HCT116 (cell line): ENCODE results near the gene IQCM. TPM values are rescaled to one million over a fixed set of nuclear protein-coding genes. Genes with fewer than 3 reads are reported as not detected.

Experiments used
- ATAC-seq: fragments of 200-7000 bp; cut with Tn5 transposase; 2 replicates; pipeline ENCODE4 v1.9.1; 2020; ENCODE audit warnings: mild to moderate bottlenecking, moderate library complexity
- BruUV-seq: library from RNA; stranded (reverse); fragments of 400-500 nt; replicated peaks from 2 replicates; lab custom pipeline; 2021; lab: Mats Ljungman, UMichigan
- CTCF ChIA-PET: fragments of 300-600 bp; sonication (Branson Sonifier 250); formaldehyde crosslinking; loops from one replicate; lab custom pipeline; 2021; ENCODE audit warnings: antibody characterized with exemption; lab: Charles Lee
- POLR2A ChIA-PET: fragments of 300-600, 350-600 bp; sonication (Branson Sonifier 250); formaldehyde crosslinking; loops from one replicate; lab custom pipeline; 2021; ENCODE audit warnings: antibody characterized with exemption; lab: Charles Lee
- RAD21 ChIA-PET, 2 experiments: fragments of 300-600 bp; sonication (Branson Sonifier 250); formaldehyde crosslinking; loops; one replicate each; lab custom pipeline; 2023; ENCODE audit warnings: low total read pairs in 2 of 2; ENCODE audit not compliant: uncharacterized antibody in 2 of 2, unreplicated experiment in 2 of 2, low non-redundant PET in 1 of 2; lab: Charles Lee
- DNase-seq: peaks from one replicate; pipeline ENCODE4 v3.0.0-alpha.2; 2010; ENCODE audit warnings: low read depth, low spot score
- H2AFZ ChIP-seq: fragments of 200-600 bp; shearing (Covaris generic), sonication (generic); 2 replicates; pipeline ENCODE4 v1.6.1; 2017; ENCODE audit warnings: low read depth, mixed run types, mixed read lengths, antibody characterized with exemption, low read length; ENCODE audit not compliant: poor library complexity, severe bottlenecking
- H3K27ac ChIP-seq: 2 replicates; pipeline ENCODE4 v1.5.1; 2012; ENCODE audit warnings: low read depth, low read length
- H3K27me3 ChIP-seq: fragments of 200-600 bp; sonication (generic); 2 replicates; pipeline ENCODE4 v1.6.1; 2016; ENCODE audit warnings: mixed run types, low read length, mixed read lengths; ENCODE audit not compliant: insufficient read depth
- H3K36me3 ChIP-seq, 2 experiments: fragments of 200-500 bp in 1 of 2; fragments of 200-600 bp in 1 of 2; sonication (Bioruptor generic) in 1 of 2; sonication (generic) in 1 of 2; 2 replicates each; pipeline versions ENCODE4 v1.5.1 to v1.6.1; 2014 to 2016; ENCODE audit warnings: low read length in 2 of 2, inconsistent platforms in 1 of 2, mixed read lengths in 1 of 2, mixed run types in 1 of 2; ENCODE audit not compliant: insufficient read depth in 2 of 2, control insufficient read depth in 1 of 2
- H3K4me1 ChIP-seq, 2 experiments: fragments of 200-600 bp in 1 of 2; sonication (generic) in 1 of 2; 2 replicates each; pipeline versions ENCODE4 v1.5.1 to v1.6.1; 2012 to 2017; ENCODE audit warnings: low read length in 2 of 2, inconsistent platforms in 1 of 2, mild to moderate bottlenecking in 1 of 2, mixed read lengths in 1 of 2, mixed run types in 1 of 2, moderate library complexity in 1 of 2; ENCODE audit not compliant: insufficient read depth in 2 of 2, control insufficient read depth in 1 of 2
- H3K4me2 ChIP-seq: fragments of 200-600 bp; sonication (generic); 2 replicates; pipeline ENCODE4 v1.6.1; 2017; ENCODE audit warnings: mixed run types, low read length, mixed read lengths
- H3K4me3 ChIP-seq, 2 experiments: fragments of 200-600 bp in 1 of 2; sonication (generic) in 1 of 2; replicated peaks in 1 of 2; 2 replicates each; pipeline ENCODE4 v1.5.1; 2011 to 2016; ENCODE audit warnings: low read length in 2 of 2, control low read depth in 1 of 2, low read depth in 1 of 2, mild to moderate bottlenecking in 1 of 2, mixed read lengths in 1 of 2, mixed run types in 1 of 2
- H3K79me2 ChIP-seq: fragments of 200-600 bp; sonication (generic); 2 replicates; pipeline ENCODE4 v1.6.1; 2017; ENCODE audit warnings: mild to moderate bottlenecking, mixed run types, low read length, moderate library complexity, mixed read lengths; ENCODE audit not compliant: insufficient read depth
- H3K9ac ChIP-seq: fragments of 200-600 bp; sonication (generic); 2 replicates; pipeline ENCODE4 v1.6.1; 2016; ENCODE audit warnings: low read length, mixed read lengths
- H3K9me2 ChIP-seq: fragments of 200-600 bp; sonication (generic), shearing (Covaris generic); 2 replicates; pipeline ENCODE4 v1.6.1; 2017; ENCODE audit warnings: mixed run types, mild to moderate bottlenecking, moderate library complexity; ENCODE audit not compliant: insufficient read depth
- H3K9me3 ChIP-seq, 2 experiments: fragments of 200-500 bp in 1 of 2; fragments of 200-600 bp in 1 of 2; sonication (Bioruptor generic) in 1 of 2; sonication (generic) in 1 of 2; 2 replicates each; pipeline ENCODE4 v1.6.1; 2014 to 2017; ENCODE audit warnings: low read length in 2 of 2, mixed read lengths in 2 of 2, inconsistent platforms in 1 of 2, low read depth in 1 of 2, mild to moderate bottlenecking in 1 of 2, mixed run types in 1 of 2, moderate library complexity in 1 of 2; ENCODE audit not compliant: control insufficient read depth in 1 of 2, insufficient read depth in 1 of 2
- H4K20me1 ChIP-seq: fragments of 200-600 bp; sonication (generic), shearing (Covaris generic); 2 replicates; pipeline ENCODE4 v1.6.1; 2017; ENCODE audit warnings: mixed run types, mild to moderate bottlenecking, moderate library complexity; ENCODE audit not compliant: insufficient read depth
- CEBPB ChIP-seq: IDR thresholded peaks from 2 replicates; pipeline ENCODE4 v1.6.1; 2012; ENCODE audit warnings: low read depth
- EGR1 ChIP-seq: IDR thresholded peaks from 2 replicates; pipeline ENCODE4 v1.6.1; 2012; ENCODE audit warnings: low read depth
- ELF1 ChIP-seq: IDR thresholded peaks from 2 replicates; pipeline ENCODE4 v1.6.1; 2012; ENCODE audit warnings: low read depth, borderline replicate concordance
- EZH2phosphoT487 ChIP-seq: fragments of 200-600 bp; IDR thresholded peaks from 2 replicates; pipeline ENCODE4 v1.6.1; 2018; ENCODE audit warnings: antibody characterized with exemption, borderline replicate concordance
- FOSL1 ChIP-seq: IDR thresholded peaks from 2 replicates; pipeline ENCODE4 v1.6.1; 2012; ENCODE audit warnings: low read depth
- JUND ChIP-seq: IDR thresholded peaks from 2 replicates; pipeline ENCODE4 v1.6.1; 2012
- RAD21 ChIP-seq: IDR thresholded peaks from 2 replicates; pipeline ENCODE4 v1.6.1; 2012; ENCODE audit warnings: low read depth, mild to moderate bottlenecking
- SIN3A ChIP-seq: IDR thresholded peaks from 2 replicates; pipeline ENCODE4 v1.6.1; 2012; ENCODE audit warnings: low read depth
- SP1 ChIP-seq: IDR thresholded peaks from 2 replicates; pipeline ENCODE4 v1.6.1; 2012; ENCODE audit warnings: low read depth
- TCF7L2 ChIP-seq: IDR thresholded peaks from 2 replicates; pipeline ENCODE4 v1.7.0; 2011; ENCODE audit warnings: borderline replicate concordance, inconsistent platforms; ENCODE audit not compliant: insufficient read depth, insufficient read length; ENCODE audit errors: extremely low read depth
- YY1 ChIP-seq: IDR thresholded peaks from 2 replicates; pipeline ENCODE4 v1.6.1; 2011; ENCODE audit warnings: low read length, low read depth, moderate library complexity, mild to moderate bottlenecking; ENCODE audit not compliant: insufficient replicate concordance; ENCODE audit errors: extremely low read depth
- intact Hi-C: fragments of 100-400 bp; cut with micrococcal nuclease; formaldehyde crosslinking; loops from 2 replicates; pipeline ENCODE4 v1.10.0; 2022
- total RNA-seq: library from RNA; stranded (reverse); gene quantifications from one replicate; pipeline ENCODE4 v1.2.1, GENCODE V29; 2021; ENCODE audit not compliant: unreplicated experiment
- TF ChIP-seq, protein P1 (sequence below): IDR thresholded peaks from 2 replicates; pipeline ENCODE4 v1.6.1; 2012; ENCODE audit warnings: low read depth

The IQCM gene
- total RNA-seq, 1 experiment from 2014 or later = 0.20 TPM

DNA sequence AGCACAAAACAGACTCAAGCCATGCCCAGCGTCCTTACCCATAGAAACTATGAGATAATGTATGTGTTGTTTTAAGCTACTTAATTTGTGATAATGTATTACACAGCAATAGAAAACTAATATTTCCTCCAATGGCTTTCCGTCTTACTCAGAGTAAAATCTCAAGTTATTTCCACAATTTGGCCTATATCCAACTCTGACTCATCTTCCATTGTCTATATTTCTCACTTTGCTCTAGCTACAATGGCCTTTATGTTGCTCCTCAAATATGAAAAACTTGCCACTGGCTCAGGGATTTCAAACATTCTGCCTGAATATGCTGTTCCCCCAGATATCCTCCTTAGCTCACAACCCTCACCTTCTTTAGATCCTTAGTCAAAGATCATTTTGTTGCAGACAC, 31.6 kb downstream of the IQCM start (continued):
- TF ChIP-seq, protein P1, sequence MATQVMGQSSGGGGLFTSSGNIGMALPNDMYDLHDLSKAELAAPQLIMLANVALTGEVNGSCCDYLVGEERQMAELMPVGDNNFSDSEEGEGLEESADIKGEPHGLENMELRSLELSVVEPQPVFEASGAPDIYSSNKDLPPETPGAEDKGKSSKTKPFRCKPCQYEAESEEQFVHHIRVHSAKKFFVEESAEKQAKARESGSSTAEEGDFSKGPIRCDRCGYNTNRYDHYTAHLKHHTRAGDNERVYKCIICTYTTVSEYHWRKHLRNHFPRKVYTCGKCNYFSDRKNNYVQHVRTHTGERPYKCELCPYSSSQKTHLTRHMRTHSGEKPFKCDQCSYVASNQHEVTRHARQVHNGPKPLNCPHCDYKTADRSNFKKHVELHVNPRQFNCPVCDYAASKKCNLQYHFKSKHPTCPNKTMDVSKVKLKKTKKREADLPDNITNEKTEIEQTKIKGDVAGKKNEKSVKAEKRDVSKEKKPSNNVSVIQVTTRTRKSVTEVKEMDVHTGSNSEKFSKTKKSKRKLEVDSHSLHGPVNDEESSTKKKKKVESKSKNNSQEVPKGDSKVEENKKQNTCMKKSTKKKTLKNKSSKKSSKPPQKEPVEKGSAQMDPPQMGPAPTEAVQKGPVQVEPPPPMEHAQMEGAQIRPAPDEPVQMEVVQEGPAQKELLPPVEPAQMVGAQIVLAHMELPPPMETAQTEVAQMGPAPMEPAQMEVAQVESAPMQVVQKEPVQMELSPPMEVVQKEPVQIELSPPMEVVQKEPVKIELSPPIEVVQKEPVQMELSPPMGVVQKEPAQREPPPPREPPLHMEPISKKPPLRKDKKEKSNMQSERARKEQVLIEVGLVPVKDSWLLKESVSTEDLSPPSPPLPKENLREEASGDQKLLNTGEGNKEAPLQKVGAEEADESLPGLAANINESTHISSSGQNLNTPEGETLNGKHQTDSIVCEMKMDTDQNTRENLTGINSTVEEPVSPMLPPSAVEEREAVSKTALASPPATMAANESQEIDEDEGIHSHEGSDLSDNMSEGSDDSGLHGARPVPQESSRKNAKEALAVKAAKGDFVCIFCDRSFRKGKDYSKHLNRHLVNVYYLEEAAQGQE = no peak
- TF ChIP-seq FOSL1 = no peak
- TF ChIP-seq ELF1 = no peak
- TF ChIP-seq YY1 = no peak
- no peak for TF ChIP-seq EGR1
- TF ChIP-seq, all 23 proteins: peak for 0

DNA sequence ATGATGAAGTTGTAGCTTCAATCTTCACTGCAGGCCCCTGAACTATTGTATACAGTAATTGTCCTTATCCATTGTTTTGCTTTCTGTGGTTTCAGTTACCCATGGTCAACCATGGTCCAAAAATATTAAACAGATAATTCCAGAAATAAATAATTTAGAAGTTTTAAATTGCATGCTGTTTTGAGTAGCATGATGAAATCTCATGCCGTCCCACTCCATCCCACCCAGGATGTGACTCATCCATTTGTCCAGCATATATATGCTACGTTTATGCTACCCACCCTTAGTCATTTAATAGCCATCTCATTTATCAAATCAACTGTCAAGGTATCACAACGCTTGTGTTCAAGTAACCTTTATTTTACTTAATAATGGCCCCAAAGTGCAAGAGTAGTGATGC, 34.5 kb downstream of the IQCM start:
- BruUV-seq = no TSS peak
- TF ChIP-seq CEBPB = peak; percentile 55; the same call in 1 of the 2 replicates
- TF ChIP-seq SIN3A = no peak
- no peak for TF ChIP-seq RAD21
- peak; percentile 10 for TF ChIP-seq TCF7L2
- TF ChIP-seq FOSL1 = peak; percentile 68
- peak; percentile 72 for TF ChIP-seq JUND
- 0 out of 2 replicates have a peak, but pooled peaks have one; percentile 23 for TF ChIP-seq EGR1
- TF ChIP-seq EZH2phosphoT487 = no peak
- peak; percentile 49 for TF ChIP-seq SP1
- TF ChIP-seq, all 23 proteins: peak for 6
- DNase-seq = peak; percentile 42
- CTCF ChIA-PET = no interaction called here
- no peak overlapping the region for H3K4me3 ChIP-seq
- no peak overlapping the region for H3K27ac ChIP-seq
- no peaks in the 10 kb centered on the region for H3K27me3 ChIP-seq
- intact Hi-C loops = no loop called here
- H3K79me2 ChIP-seq = no peaks in the 10 kb centered on the region
- no peaks in the 10 kb centered on the region for H3K9me2 ChIP-seq
- H3K4me1 ChIP-seq = peaks cover 0 to 15% of the 10 kb centered on the region in 2 experiments; a peak in 2 of 4 replicates
- no peaks in the 10 kb centered on the region for H4K20me1 ChIP-seq
- H3K9me3 ChIP-seq = no peaks in the 10 kb centered on the region
- RAD21 ChIA-PET = no interaction called here
- no peaks in the 10 kb centered on the region for H3K36me3 ChIP-seq
- H3K9ac ChIP-seq = no peak overlapping the region
- peak overlapping the region; percentile 47 for H3K4me2 ChIP-seq
- ATAC-seq = no peak
- POLR2A ChIA-PET = no interaction called here
- H2AFZ ChIP-seq = peak overlapping the region; percentile 94
